Cardiac fibroblast (primary cell): ENCODE results near the gene GRK1.
"Not testable (repeated sequence)": the region's sequence is repeated elsewhere in the genome, so short reads cannot be mapped to it uniquely, and the experiment has no call there.

Experiments used
- DNase-seq, 2 donors: peaks; one replicate each; pipeline versions ENCODE4 v3.0.0 to v3.0.0-alpha.2; 2010; ENCODE audit warnings: low read depth in 2 of 2
- H3K4me3 ChIP-seq, 2 donors: replicated peaks in 1 of 2; 1 replicate in 1 of 2; 2 replicates in 1 of 2; pipeline ENCODE4 v1.5.1; 2011; ENCODE audit warnings: low read depth in 2 of 2, low read length in 2 of 2, mild to moderate bottlenecking in 2 of 2, moderate library complexity in 1 of 2
- CTCF ChIP-seq: IDR thresholded peaks from one replicate; pipeline ENCODE4 v1.5.1; 2011; ENCODE audit warnings: low read depth, mild to moderate bottlenecking, low read length, inconsistent platforms

GRK1 gene

GRCh38 chr13:113666951-113667701 lies at the start of gene GRK1:
TSS of gene GRK1 (plus strand) at chr13:113667219. CDS start at chr13:113667387, 168 bp downstream.
- TF ChIP-seq CTCF: no peak
- DNase-seq: no peak
- no peak within 1 kb of the TSS for H3K4me3 ChIP-seq

GRCh38 chr13:113617961-113618360 lies 49.1 kb upstream of the GRK1 start:
- TF ChIP-seq CTCF: no peak
- H3K4me3 ChIP-seq: no peak overlapping the region
- no peak for DNase-seq

- no peak for DNase-seq
- no peak overlapping the region for H3K4me3 ChIP-seq
- no peak for TF ChIP-seq CTCF
Measured at GRCh38 chr13:113618455-113618854, 48.6 kb upstream of the GRK1 start.

GRCh38 chr13:113620036-113620796 lies 46.8 kb upstream of the GRK1 start:
- no peak for DNase-seq
- TF ChIP-seq CTCF: no peak
- H3K4me3 ChIP-seq: no peak overlapping the region

GRCh38 chr13:113621046-113621445 lies 46.0 kb upstream of the GRK1 start:
- TF ChIP-seq CTCF: no peak
- no peak for DNase-seq
- H3K4me3 ChIP-seq: no peak overlapping the region

- TF ChIP-seq CTCF: peak; percentile 28
- DNase-seq: peak in 1 of 2 donors; percentile 20
- not testable (repeated sequence) for H3K4me3 ChIP-seq
Measured at GRCh38 chr13:113621498-113621897, 45.5 kb upstream of the GRK1 start.

GRCh38 chr13:113621986-113622550 lies 45.0 kb upstream of the GRK1 start:
- DNase-seq, H3K4me3 ChIP-seq: not testable (repeated sequence)
